HEK293 (cell line): ENCODE results near the gene KLC1.

Experiments used
- CTCF ChIA-PET: fragments of 350-600 bp; formaldehyde crosslinking; extraction: SDS; loops from one replicate; lab custom pipeline; 2021; ENCODE audit warnings: antibody characterized with exemption; lab: Yijun Ruan, JAX
- POLR2A ChIA-PET: fragments of 300-600 bp; formaldehyde crosslinking; extraction: SDS; loops from one replicate; lab custom pipeline; 2020; ENCODE audit warnings: antibody characterized with exemption, inconsistent platforms; lab: Yijun Ruan, JAX
- H3K27ac ChIP-seq: fragments of 200-500 bp; sonication (Bioruptor generic); 2 replicates; pipeline ENCODE4 v1.5.1; 2014; ENCODE audit warnings: low read depth, low read length, control low read depth, inconsistent platforms; ENCODE audit errors: extremely low read depth
- H3K36me3 ChIP-seq, 2 experiments: fragments of 200-500 bp in 1 of 2; sonication (Bioruptor generic) in 1 of 2; 1 replicate in 1 of 2; 2 replicates in 1 of 2; pipeline ENCODE4 v1.5.1; 2014 to 2017; ENCODE audit warnings: inconsistent platforms in 2 of 2, low read length in 2 of 2; ENCODE audit not compliant: control insufficient read depth in 2 of 2, insufficient read depth in 1 of 2
- H3K4me1 ChIP-seq: fragments of 200-500 bp; sonication (Bioruptor generic); 2 replicates; pipeline ENCODE4 v1.5.1; 2014; ENCODE audit warnings: mild to moderate bottlenecking, low read length, inconsistent platforms; ENCODE audit not compliant: control insufficient read depth, insufficient read depth
- H3K4me3 ChIP-seq: 2 replicates; pipeline ENCODE4 v1.5.1; 2011; ENCODE audit warnings: low read depth, mild to moderate bottlenecking, control low read depth, low read length, moderate library complexity
- H3K9me3 ChIP-seq: fragments of 200-500 bp; sonication (Bioruptor generic); 2 replicates; pipeline ENCODE4 v1.5.1; 2014; ENCODE audit warnings: low read depth, low read length, inconsistent platforms; ENCODE audit not compliant: control insufficient read depth, insufficient read depth
- CTCF ChIP-seq: fragments of 450-650 bp; formaldehyde crosslinking; IDR thresholded peaks from 2 replicates; pipeline ENCODE4 v1.5.1; 2016; ENCODE audit warnings: missing biosample characterization, missing genetic modification characterization
- GLIS1 ChIP-seq: fragments of 450-650 bp; formaldehyde crosslinking; IDR thresholded peaks from 2 replicates; pipeline ENCODE4 v1.5.1; 2016; ENCODE audit warnings: missing biosample characterization, missing genetic modification characterization
- IKZF3 ChIP-seq: fragments of 450-650 bp; IDR thresholded peaks from 2 replicates; pipeline ENCODE4 v1.5.0; 2018; ENCODE audit warnings: missing biosample characterization, mild to moderate bottlenecking, missing genetic modification characterization, moderate library complexity
- REST ChIP-seq: fragments of 450-650 bp; formaldehyde crosslinking; IDR thresholded peaks from 2 replicates; pipeline ENCODE4 v1.5.1; 2016; ENCODE audit warnings: missing biosample characterization, missing genetic modification characterization
- SP7 ChIP-seq: fragments of 450-650 bp; formaldehyde crosslinking; IDR thresholded peaks from 2 replicates; pipeline ENCODE4 v1.5.1; 2016; ENCODE audit warnings: missing biosample characterization, missing genetic modification characterization
- ZFP69B ChIP-seq: fragments of 450-650 bp; formaldehyde crosslinking; IDR thresholded peaks from 2 replicates; pipeline ENCODE4 v1.5.1; 2016; ENCODE audit warnings: missing biosample characterization, missing genetic modification characterization
- ZIC2 ChIP-seq: fragments of 450-650 bp; formaldehyde crosslinking; IDR thresholded peaks from 2 replicates; pipeline ENCODE4 v1.5.1; 2016; ENCODE audit warnings: missing biosample characterization, missing genetic modification characterization
- ZNF169 ChIP-seq: fragments of 450-650 bp; formaldehyde crosslinking; IDR thresholded peaks from 2 replicates; pipeline ENCODE4 v1.5.1; 2016; ENCODE audit warnings: missing biosample characterization, missing genetic modification characterization
- ZNF24 ChIP-seq: fragments of 450-650 bp; formaldehyde crosslinking; IDR thresholded peaks from 2 replicates; pipeline ENCODE4 v1.5.1; 2016; ENCODE audit warnings: missing biosample characterization, missing genetic modification characterization
- ZNF292 ChIP-seq: fragments of 450-650 bp; formaldehyde crosslinking; IDR thresholded peaks from 2 replicates; pipeline ENCODE4 v1.5.1; 2016; ENCODE audit warnings: low read depth, missing biosample characterization, missing genetic modification characterization, borderline replicate concordance
- ZNF394 ChIP-seq: fragments of 450-650 bp; formaldehyde crosslinking; IDR thresholded peaks from 2 replicates; pipeline ENCODE4 v1.5.1; 2016; ENCODE audit warnings: missing biosample characterization, missing genetic modification characterization, mild to moderate bottlenecking, moderate library complexity, borderline replicate concordance
- ZNF404 ChIP-seq: fragments of 450-650 bp; formaldehyde crosslinking; IDR thresholded peaks from 2 replicates; pipeline ENCODE4 v1.5.1; 2017; ENCODE audit warnings: missing biosample characterization, missing genetic modification characterization
- ZNF600 ChIP-seq: fragments of 450-650 bp; formaldehyde crosslinking; IDR thresholded peaks from 2 replicates; pipeline ENCODE4 v1.5.1; 2016; ENCODE audit warnings: missing biosample characterization, missing genetic modification characterization
- ZSCAN18 ChIP-seq: fragments of 450-650 bp; formaldehyde crosslinking; IDR thresholded peaks from 2 replicates; pipeline ENCODE4 v1.5.1; 2016; ENCODE audit warnings: missing biosample characterization, missing genetic modification characterization

The KLC1 gene

GRCh38 chr14:103694572-103695026 is 65.6 kb downstream of the KLC1 start:
- H3K9me3 ChIP-seq, result no peaks in the 10 kb centered on the region
- TF ChIP-seq ZNF404 (tag by site-specific recombination), result no peak
- TF ChIP-seq ZNF169 (tag by site-specific recombination), result no peak
- TF ChIP-seq CTCF, result peak; percentile 31; the same call in 1 of the 2 replicates
- TF ChIP-seq SP7 (tag by site-specific recombination), result no peak
- TF ChIP-seq ZNF394 (tag by site-specific recombination), result no peak
- TF ChIP-seq IKZF3 (tag by site-specific recombination), result no peak
- ChIA-PET POLR2A (interaction anchor here (1.4 kb wide), 1 partner anchor 21 kb away, joined by 6 read pairs; the partner anchor contains the start of genes XRCC3 and ZFYVE21), CTCF (interaction anchor here (0.5 to 0.7 kb wide), 3 partner anchors 40 to 206 kb away, joined by 3 read pairs; no protein-coding TSS in a partner anchor)
- H3K36me3 ChIP-seq, result peaks cover 14 to 69% of the 10 kb centered on the region in 2 experiments; a peak in 2 of 3 replicates
- H3K27ac ChIP-seq, result no peak overlapping the region
- no peak overlapping the region for H3K4me3 ChIP-seq
- H3K4me1 ChIP-seq, result peaks cover 11% of the 10 kb centered on the region

GRCh38 chr14:103695296-103696069 is 66.5 kb downstream of the KLC1 start:
- no peak overlapping the region for H3K4me3 ChIP-seq
- TF ChIP-seq ZNF292 (tag by site-specific recombination), result no peak
- peak; percentile 83 for TF ChIP-seq GLIS1 (tag by site-specific recombination)
- 0 out of 2 replicates have a peak, but pooled peaks have one; percentile 12 for TF ChIP-seq ZNF600
- TF ChIP-seq ZFP69B, result peak; percentile 38; the same call in 1 of the 2 replicates
- 0 out of 2 replicates have a peak, but pooled peaks have one; percentile 24 for TF ChIP-seq ZIC2 (tag by site-specific recombination)
- TF ChIP-seq REST (tag by site-specific recombination), result no peak
- no peak for TF ChIP-seq ZNF24 (tag by site-specific recombination)
- TF ChIP-seq ZSCAN18, result no peak
- H3K27ac ChIP-seq, result no peak overlapping the region
- POLR2A ChIA-PET, result interaction anchor here (1.4 kb wide), 1 partner anchor 20 kb away, joined by 6 read pairs; the partner anchor contains the start of genes XRCC3 and ZFYVE21
- CTCF ChIA-PET, result interaction anchor here (0.5 to 0.6 kb wide), 2 partner anchors 9 to 205 kb away, joined by 3 to 4 read pairs; no protein-coding TSS in a partner anchor
- H3K36me3 ChIP-seq, result peaks cover 14 to 71% of the 10 kb centered on the region in 2 experiments; a peak in 2 of 3 replicates
- peaks cover 11% of the 10 kb centered on the region for H3K4me1 ChIP-seq
- H3K9me3 ChIP-seq, result no peaks in the 10 kb centered on the region
